Endothelial cell (in vitro differentiated cells): Measurements from ENCODE around the gene USP17L5. TPM values are rescaled to one million over a fixed set of nuclear protein-coding genes. Genes with fewer than 3 reads are reported as not detected.
"Not testable (repeated sequence)": the region's sequence is repeated elsewhere in the genome, so short reads cannot be mapped to it uniquely, and the experiment has no call there.

Source experiments
- DNase-seq: peaks from one replicate; pipeline ENCODE4 v3.0.0; 2021; ENCODE audit warnings: low spot score
- H3K27ac Mint-ChIP-seq: one replicate; pipeline ENCODE4 v1.8.0; 2021; ENCODE audit warnings: mixed read lengths, inconsistent platforms; ENCODE audit not compliant: unreplicated experiment
- H3K27me3 Mint-ChIP-seq: one replicate; pipeline ENCODE4 v1.8.0; 2021; ENCODE audit warnings: mild to moderate bottlenecking, moderate library complexity, mixed read lengths, inconsistent platforms; ENCODE audit not compliant: unreplicated experiment
- H3K36me3 Mint-ChIP-seq: one replicate; pipeline ENCODE4 v1.8.0; 2021; ENCODE audit warnings: mild to moderate bottlenecking, low read depth, mixed read lengths, inconsistent platforms; ENCODE audit not compliant: unreplicated experiment
- H3K4me1 Mint-ChIP-seq: one replicate; pipeline ENCODE4 v1.8.0; 2021; ENCODE audit warnings: mild to moderate bottlenecking, mixed read lengths, inconsistent platforms; ENCODE audit not compliant: unreplicated experiment
- H3K4me3 Mint-ChIP-seq: one replicate; pipeline ENCODE4 v1.8.0; 2021; ENCODE audit warnings: mild to moderate bottlenecking, mixed read lengths, inconsistent platforms; ENCODE audit not compliant: unreplicated experiment
- H3K9me3 Mint-ChIP-seq: one replicate; pipeline ENCODE4 v1.8.0; 2021; ENCODE audit warnings: mixed read lengths, inconsistent platforms; ENCODE audit not compliant: unreplicated experiment
- long read RNA-seq: library from polyadenylated mRNA; unstranded; transcript quantifications from one replicate; pipeline ENCODE4 v2.0.0, GENCODE V29; 2020; ENCODE audit not compliant: unreplicated experiment
- total RNA-seq: library from RNA; stranded (reverse); fragmentation: NEBNext Ultra II Directional; extraction: Animal tissue kit (Norgen Biotek cat#: 25700); gene quantifications from one replicate; pipeline ENCODE4 v1.2.1, GENCODE V29; 2021; ENCODE audit not compliant: unreplicated experiment

USP17L5 gene, protein sequence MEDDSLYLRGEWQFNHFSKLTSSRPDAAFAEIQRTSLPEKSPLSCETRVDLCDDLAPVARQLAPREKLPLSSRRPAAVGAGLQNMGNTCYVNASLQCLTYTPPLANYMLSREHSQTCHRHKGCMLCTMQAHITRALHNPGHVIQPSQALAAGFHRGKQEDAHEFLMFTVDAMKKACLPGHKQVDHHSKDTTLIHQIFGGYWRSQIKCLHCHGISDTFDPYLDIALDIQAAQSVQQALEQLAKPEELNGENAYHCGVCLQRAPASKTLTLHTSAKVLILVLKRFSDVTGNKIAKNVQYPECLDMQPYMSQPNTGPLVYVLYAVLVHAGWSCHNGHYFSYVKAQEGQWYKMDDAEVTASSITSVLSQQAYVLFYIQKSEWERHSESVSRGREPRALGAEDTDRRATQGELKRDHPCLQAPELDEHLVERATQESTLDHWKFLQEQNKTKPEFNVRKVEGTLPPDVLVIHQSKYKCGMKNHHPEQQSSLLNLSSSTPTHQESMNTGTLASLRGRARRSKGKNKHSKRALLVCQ
- not detected for total RNA-seq
- long read RNA-seq, result 0 reads

DNA sequence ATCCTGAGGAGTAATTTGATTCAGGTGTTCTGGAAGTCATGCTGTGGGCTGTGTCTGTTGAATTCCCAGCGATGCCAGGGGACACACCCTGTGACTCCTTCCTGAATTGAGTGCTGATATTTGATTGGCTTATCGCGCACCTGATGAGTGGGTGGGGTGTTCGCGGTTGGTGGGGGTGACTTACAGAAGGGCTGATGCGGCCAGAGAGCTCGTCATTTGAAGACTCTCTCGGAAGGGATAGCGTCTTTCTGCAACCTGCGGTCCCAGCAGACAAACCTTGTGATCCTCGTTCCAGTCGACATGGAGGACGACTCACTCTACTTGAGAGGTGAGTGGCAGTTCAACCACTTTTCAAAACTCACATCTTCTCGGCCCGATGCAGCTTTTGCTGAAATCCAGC lies at the start of gene USP17L5:
USP17L5 (plus strand) TSS at position 301 of the 400 bp plus-strand sequence; CDS start at position 301, 0 bp downstream.
- not testable (repeated sequence) for H3K27ac Mint-ChIP-seq, DNase-seq, H3K9me3 Mint-ChIP-seq, H3K4me3 Mint-ChIP-seq, H3K27me3 Mint-ChIP-seq, H3K4me1 Mint-ChIP-seq, H3K36me3 Mint-ChIP-seq

DNA sequence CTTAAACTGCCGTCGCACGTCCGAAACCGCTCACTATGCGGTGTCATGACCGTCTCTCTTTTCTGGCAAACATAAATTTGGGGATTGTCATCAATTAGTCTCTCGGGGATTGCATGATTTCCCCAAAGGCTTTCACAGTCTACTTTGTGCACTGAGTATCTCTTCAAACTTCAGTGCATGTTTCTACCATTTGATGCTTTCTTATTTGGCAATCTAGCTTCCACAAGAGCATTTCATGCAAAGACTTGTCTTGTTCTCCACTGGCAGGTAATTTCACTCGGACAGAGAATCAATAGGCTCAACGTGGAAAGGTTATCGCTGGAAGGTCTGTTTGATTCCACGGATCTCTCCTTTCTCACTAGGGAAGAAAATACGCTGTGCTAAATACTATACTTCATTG lies 15.0 kb upstream of the USP17L5 start:
- H3K36me3 Mint-ChIP-seq, DNase-seq, H3K4me3 Mint-ChIP-seq, H3K27ac Mint-ChIP-seq, H3K4me1 Mint-ChIP-seq, H3K9me3 Mint-ChIP-seq, H3K27me3 Mint-ChIP-seq: not testable (repeated sequence)

DNA sequence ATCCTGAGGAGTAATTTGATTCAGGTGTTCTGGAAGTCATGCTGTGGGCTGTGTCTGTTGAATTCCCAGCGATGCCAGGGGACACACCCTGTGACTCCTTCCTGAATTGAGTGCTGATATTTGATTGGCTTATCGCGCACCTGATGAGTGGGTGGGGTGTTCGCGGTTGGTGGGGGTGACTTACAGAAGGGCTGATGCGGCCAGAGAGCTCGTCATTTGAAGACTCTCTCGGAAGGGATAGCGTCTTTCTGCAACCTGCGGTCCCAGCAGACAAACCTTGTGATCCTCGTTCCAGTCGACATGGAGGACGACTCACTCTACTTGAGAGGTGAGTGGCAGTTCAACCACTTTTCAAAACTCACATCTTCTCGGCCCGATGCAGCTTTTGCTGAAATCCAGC lies 14.3 kb upstream of the USP17L5 start, which contains the start of gene USP17L24:
USP17L24 (plus strand) TSS at position 301 of the 400 bp plus-strand sequence; CDS start at position 301, 0 bp downstream.
- H3K9me3 Mint-ChIP-seq, H3K27me3 Mint-ChIP-seq, H3K36me3 Mint-ChIP-seq, H3K4me3 Mint-ChIP-seq, H3K4me1 Mint-ChIP-seq, H3K27ac Mint-ChIP-seq, DNase-seq: not testable (repeated sequence)

DNA sequence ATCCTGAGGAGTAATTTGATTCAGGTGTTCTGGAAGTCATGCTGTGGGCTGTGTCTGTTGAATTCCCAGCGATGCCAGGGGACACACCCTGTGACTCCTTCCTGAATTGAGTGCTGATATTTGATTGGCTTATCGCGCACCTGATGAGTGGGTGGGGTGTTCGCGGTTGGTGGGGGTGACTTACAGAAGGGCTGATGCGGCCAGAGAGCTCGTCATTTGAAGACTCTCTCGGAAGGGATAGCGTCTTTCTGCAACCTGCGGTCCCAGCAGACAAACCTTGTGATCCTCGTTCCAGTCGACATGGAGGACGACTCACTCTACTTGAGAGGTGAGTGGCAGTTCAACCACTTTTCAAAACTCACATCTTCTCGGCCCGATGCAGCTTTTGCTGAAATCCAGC lies 9.6 kb upstream of the USP17L5 start, which contains the start of gene USP17L25:
USP17L25 (plus strand) TSS at position 301 of the 400 bp plus-strand sequence; CDS start at position 301, 0 bp downstream.
- H3K4me1 Mint-ChIP-seq, H3K4me3 Mint-ChIP-seq, H3K9me3 Mint-ChIP-seq, DNase-seq, H3K27me3 Mint-ChIP-seq, H3K36me3 Mint-ChIP-seq, H3K27ac Mint-ChIP-seq: not testable (repeated sequence)

DNA sequence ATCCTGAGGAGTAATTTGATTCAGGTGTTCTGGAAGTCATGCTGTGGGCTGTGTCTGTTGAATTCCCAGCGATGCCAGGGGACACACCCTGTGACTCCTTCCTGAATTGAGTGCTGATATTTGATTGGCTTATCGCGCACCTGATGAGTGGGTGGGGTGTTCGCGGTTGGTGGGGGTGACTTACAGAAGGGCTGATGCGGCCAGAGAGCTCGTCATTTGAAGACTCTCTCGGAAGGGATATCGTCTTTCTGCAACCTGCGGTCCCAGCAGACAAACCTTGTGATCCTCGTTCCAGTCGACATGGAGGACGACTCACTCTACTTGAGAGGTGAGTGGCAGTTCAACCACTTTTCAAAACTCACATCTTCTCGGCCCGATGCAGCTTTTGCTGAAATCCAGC lies 4.8 kb upstream of the USP17L5 start, which contains the start of gene USP17L26:
USP17L26 (plus strand) TSS at position 301 of the 400 bp plus-strand sequence; CDS start at position 301, 0 bp downstream.
- not testable (repeated sequence) for H3K27me3 Mint-ChIP-seq, H3K9me3 Mint-ChIP-seq, H3K36me3 Mint-ChIP-seq, H3K27ac Mint-ChIP-seq, DNase-seq, H3K4me3 Mint-ChIP-seq, H3K4me1 Mint-ChIP-seq

DNA sequence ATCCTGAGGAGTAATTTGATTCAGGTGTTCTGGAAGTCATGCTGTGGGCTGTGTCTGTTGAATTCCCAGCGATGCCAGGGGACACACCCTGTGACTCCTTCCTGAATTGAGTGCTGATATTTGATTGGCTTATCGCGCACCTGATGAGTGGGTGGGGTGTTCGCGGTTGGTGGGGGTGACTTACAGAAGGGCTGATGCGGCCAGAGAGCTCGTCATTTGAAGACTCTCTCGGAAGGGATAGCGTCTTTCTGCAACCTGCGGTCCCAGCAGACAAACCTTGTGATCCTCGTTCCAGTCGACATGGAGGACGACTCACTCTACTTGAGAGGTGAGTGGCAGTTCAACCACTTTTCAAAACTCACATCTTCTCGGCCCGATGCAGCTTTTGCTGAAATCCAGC lies 4.6 kb downstream of the USP17L5 start, which contains the start of gene USP17L27:
USP17L27 (plus strand) TSS at position 301 of the 400 bp plus-strand sequence; CDS start at position 301, 0 bp downstream.
- not testable (repeated sequence) for H3K4me3 Mint-ChIP-seq, H3K9me3 Mint-ChIP-seq, H3K36me3 Mint-ChIP-seq, H3K27ac Mint-ChIP-seq, H3K4me1 Mint-ChIP-seq, H3K27me3 Mint-ChIP-seq, DNase-seq

DNA sequence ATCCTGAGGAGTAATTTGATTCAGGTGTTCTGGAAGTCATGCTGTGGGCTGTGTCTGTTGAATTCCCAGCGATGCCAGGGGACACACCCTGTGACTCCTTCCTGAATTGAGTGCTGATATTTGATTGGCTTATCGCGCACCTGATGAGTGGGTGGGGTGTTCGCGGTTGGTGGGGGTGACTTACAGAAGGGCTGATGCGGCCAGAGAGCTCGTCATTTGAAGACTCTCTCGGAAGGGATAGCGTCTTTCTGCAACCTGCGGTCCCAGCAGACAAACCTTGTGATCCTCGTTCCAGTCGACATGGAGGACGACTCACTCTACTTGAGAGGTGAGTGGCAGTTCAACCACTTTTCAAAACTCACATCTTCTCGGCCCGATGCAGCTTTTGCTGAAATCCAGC lies 9.4 kb downstream of the USP17L5 start, which contains the start of gene USP17L28:
USP17L28 (plus strand) TSS at position 301 of the 400 bp plus-strand sequence; CDS start at position 301, 0 bp downstream.
- not testable (repeated sequence) for H3K27ac Mint-ChIP-seq, H3K9me3 Mint-ChIP-seq, H3K4me1 Mint-ChIP-seq, H3K36me3 Mint-ChIP-seq, H3K4me3 Mint-ChIP-seq, H3K27me3 Mint-ChIP-seq, DNase-seq

DNA sequence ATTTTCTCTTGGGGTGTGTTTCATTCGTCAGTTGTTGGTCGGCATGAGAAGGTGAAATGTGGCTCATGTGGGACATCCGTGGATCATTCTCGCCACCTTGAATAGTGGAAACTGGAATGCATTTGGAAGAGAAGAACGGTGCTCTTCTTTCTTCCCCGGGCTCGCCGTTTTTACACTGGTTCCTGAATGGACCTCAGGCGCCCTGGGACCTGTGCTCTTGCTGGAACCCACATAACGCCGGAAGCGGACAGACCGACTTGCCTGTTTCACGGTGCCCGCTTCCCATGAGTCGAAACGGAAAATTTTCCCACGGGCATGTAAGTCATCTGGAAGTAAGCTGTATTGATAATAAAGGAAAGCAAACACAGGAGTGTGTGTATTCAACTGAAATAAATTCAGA lies 11.7 kb downstream of the USP17L5 start:
- H3K27me3 Mint-ChIP-seq, H3K36me3 Mint-ChIP-seq, H3K9me3 Mint-ChIP-seq, H3K27ac Mint-ChIP-seq, DNase-seq, H3K4me3 Mint-ChIP-seq, H3K4me1 Mint-ChIP-seq: not testable (repeated sequence)

DNA sequence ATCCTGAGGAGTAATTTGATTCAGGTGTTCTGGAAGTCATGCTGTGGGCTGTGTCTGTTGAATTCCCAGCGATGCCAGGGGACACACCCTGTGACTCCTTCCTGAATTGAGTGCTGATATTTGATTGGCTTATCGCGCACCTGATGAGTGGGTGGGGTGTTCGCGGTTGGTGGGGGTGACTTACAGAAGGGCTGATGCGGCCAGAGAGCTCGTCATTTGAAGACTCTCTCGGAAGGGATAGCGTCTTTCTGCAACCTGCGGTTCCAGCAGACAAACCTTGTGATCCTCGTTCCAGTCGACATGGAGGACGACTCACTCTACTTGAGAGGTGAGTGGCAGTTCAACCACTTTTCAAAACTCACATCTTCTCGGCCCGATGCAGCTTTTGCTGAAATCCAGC lies 14.1 kb downstream of the USP17L5 start, which contains the start of gene USP17L29:
USP17L29 (plus strand) TSS at position 301 of the 400 bp plus-strand sequence; CDS start at position 301, 0 bp downstream.
- not testable (repeated sequence) for H3K9me3 Mint-ChIP-seq, DNase-seq, H3K36me3 Mint-ChIP-seq, H3K4me3 Mint-ChIP-seq, H3K27me3 Mint-ChIP-seq, H3K4me1 Mint-ChIP-seq, H3K27ac Mint-ChIP-seq

DNA sequence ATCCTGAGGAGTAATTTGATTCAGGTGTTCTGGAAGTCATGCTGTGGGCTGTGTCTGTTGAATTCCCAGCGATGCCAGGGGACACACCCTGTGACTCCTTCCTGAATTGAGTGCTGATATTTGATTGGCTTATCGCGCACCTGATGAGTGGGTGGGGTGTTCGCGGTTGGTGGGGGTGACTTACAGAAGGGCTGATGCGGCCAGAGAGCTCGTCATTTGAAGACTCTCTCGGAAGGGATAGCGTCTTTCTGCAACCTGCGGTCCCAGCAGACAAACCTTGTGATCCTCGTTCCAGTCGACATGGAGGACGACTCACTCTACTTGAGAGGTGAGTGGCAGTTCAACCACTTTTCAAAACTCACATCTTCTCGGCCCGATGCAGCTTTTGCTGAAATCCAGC lies 23.6 kb downstream of the USP17L5 start, which contains the start of gene USP17L30:
USP17L30 (plus strand) TSS at position 301 of the 400 bp plus-strand sequence; CDS start at position 301, 0 bp downstream.
- H3K4me3 Mint-ChIP-seq, DNase-seq, H3K27me3 Mint-ChIP-seq, H3K36me3 Mint-ChIP-seq, H3K27ac Mint-ChIP-seq, H3K4me1 Mint-ChIP-seq, H3K9me3 Mint-ChIP-seq: not testable (repeated sequence)

DNA sequence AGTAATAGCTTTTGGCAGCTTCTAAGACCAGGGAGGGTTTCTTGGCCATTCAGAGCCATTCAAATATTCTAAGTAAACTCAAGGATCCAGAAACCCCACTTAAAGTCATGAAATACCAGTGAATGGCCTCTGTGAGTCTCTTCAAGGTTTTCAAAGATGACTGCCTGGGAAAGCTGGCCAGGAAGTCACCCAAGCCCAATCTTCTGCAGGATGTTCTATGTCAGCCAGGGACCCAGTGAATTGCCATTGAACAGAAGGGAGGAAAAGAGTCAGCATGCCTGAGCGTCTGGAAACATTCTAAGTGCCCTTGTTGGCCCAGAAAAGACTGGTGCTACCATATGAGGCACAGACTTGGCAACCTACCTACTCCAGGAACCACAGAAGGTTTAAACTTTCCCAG lies 40.7 kb downstream of the USP17L5 start:
- H3K27ac Mint-ChIP-seq, H3K4me3 Mint-ChIP-seq, H3K4me1 Mint-ChIP-seq, H3K36me3 Mint-ChIP-seq, H3K9me3 Mint-ChIP-seq, H3K27me3 Mint-ChIP-seq, DNase-seq: not testable (repeated sequence)
